Tibial nerve (tissue), 4 donors: ENCODE results near the gene IL1RAPL2.

ENCODE experiments used
- EP300 ChIP-seq, 2 donors: sonication (generic); formaldehyde crosslinking; IDR thresholded peaks; one replicate each; pipeline ENCODE4 v1.6.1; 2017; ENCODE audit warnings: antibody characterized with exemption in 2 of 2, mild to moderate bottlenecking in 1 of 2
- POLR2A ChIP-seq, 2 donors: fragments of 450-650 bp; IDR thresholded peaks; one replicate each; pipeline ENCODE4 v1.6.1; 2017; ENCODE audit warnings: antibody characterized with exemption in 2 of 2, mild to moderate bottlenecking in 2 of 2, moderate library complexity in 2 of 2
- TF ChIP-seq, protein P1 (sequence below), 5 experiments: fragments of 200-600 bp in 3 of 5; fragments of 450-650 bp in 2 of 5; sonication (generic) in 3 of 5; IDR thresholded peaks; one replicate each; pipeline ENCODE4 v1.5.1; 2016 to 2019; ENCODE audit warnings: antibody characterized with exemption in 5 of 5, mild to moderate bottlenecking in 3 of 5, moderate library complexity in 2 of 5

- TF ChIP-seq POLR2A (IDR thresholded peaks at IDR 0.05) (no peak), EP300 (IDR thresholded peaks at IDR 0.05) (no peak)
- TF ChIP-seq, protein P1, sequence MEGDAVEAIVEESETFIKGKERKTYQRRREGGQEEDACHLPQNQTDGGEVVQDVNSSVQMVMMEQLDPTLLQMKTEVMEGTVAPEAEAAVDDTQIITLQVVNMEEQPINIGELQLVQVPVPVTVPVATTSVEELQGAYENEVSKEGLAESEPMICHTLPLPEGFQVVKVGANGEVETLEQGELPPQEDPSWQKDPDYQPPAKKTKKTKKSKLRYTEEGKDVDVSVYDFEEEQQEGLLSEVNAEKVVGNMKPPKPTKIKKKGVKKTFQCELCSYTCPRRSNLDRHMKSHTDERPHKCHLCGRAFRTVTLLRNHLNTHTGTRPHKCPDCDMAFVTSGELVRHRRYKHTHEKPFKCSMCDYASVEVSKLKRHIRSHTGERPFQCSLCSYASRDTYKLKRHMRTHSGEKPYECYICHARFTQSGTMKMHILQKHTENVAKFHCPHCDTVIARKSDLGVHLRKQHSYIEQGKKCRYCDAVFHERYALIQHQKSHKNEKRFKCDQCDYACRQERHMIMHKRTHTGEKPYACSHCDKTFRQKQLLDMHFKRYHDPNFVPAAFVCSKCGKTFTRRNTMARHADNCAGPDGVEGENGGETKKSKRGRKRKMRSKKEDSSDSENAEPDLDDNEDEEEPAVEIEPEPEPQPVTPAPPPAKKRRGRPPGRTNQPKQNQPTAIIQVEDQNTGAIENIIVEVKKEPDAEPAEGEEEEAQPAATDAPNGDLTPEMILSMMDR (IDR thresholded peaks at IDR 0.05): no peak
Observed at GRCh38 chrX:105121186-105121585, 555.2 kb downstream of the IL1RAPL2 start.
